ENCODE data around the gene DGKB.

Gene DGKB

DNA sequence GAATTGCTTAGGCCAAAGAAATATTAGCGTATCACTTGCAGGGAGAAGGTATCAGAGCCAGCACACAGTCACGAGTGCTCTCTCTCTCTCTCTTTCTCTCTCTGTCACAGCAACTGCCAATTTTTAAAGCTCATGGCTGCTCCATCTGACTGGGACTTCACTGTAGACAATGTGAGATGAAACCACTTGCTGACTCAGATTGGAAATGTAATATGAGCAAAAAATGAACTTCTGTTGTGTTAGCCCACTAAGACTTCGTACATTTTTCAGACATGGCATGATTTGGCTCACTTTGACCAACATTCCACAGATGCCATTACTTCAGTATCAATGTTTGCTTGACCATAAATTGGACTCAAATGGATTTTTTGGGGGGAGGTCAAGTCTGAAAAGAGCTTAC is 68.1 kb downstream of the DGKB start:
- TF ChIP-seq, protein P1, sequence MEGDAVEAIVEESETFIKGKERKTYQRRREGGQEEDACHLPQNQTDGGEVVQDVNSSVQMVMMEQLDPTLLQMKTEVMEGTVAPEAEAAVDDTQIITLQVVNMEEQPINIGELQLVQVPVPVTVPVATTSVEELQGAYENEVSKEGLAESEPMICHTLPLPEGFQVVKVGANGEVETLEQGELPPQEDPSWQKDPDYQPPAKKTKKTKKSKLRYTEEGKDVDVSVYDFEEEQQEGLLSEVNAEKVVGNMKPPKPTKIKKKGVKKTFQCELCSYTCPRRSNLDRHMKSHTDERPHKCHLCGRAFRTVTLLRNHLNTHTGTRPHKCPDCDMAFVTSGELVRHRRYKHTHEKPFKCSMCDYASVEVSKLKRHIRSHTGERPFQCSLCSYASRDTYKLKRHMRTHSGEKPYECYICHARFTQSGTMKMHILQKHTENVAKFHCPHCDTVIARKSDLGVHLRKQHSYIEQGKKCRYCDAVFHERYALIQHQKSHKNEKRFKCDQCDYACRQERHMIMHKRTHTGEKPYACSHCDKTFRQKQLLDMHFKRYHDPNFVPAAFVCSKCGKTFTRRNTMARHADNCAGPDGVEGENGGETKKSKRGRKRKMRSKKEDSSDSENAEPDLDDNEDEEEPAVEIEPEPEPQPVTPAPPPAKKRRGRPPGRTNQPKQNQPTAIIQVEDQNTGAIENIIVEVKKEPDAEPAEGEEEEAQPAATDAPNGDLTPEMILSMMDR (IDR thresholded peaks at IDR 0.05; ENCODE audit: extremely low read depth, missing control alignments): no peak
- no peak for DNase-seq (ENCODE audit: low spot score)

DNA sequence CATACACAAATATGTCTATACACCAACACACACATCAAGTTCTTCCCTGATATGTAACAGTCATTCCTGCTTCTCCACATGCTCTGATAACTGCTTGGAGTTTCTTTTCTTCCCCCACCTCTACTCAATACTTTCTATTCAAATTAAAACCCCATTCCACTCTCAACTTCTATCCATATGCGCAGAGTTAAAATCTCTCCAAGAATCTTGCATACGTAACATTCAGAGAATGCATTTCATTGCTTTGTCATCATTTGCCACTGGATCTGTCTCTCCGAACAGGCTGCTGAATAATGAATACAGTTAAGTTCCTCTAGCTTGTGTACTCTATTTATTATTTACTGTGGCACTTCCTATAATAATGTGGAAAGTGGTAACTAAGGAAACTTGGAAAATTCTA is 68.8 kb downstream of the DGKB start:
- TF ChIP-seq, protein P1 (IDR thresholded peaks at IDR 0.05; ENCODE audit: extremely low read depth, missing control alignments): no peak
- no peak for DNase-seq (ENCODE audit: low spot score)

DNA sequence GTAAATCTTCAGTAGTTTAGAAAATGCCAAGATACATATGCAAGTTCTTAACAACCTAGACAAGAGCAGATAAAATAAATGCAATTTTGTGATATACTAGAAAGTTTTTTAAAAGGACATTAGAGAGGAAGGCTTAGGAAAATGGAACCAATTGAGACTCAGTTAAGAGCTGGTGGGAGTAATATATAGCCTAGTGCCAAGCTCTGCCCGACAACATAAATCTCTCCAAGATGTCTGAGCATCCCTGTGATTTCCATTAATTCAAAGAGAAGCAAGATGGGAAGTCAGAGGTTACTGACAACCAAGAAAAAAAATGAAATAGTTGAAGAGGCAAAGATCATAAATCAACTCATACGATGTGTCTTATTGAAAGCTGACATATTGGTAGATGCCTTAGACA is 74.5 kb downstream of the DGKB start:
- DNase-seq (ENCODE audit: low spot score): no peak
- TF ChIP-seq, protein P1 (IDR thresholded peaks at IDR 0.05; ENCODE audit: extremely low read depth, missing control alignments): no peak

DNA sequence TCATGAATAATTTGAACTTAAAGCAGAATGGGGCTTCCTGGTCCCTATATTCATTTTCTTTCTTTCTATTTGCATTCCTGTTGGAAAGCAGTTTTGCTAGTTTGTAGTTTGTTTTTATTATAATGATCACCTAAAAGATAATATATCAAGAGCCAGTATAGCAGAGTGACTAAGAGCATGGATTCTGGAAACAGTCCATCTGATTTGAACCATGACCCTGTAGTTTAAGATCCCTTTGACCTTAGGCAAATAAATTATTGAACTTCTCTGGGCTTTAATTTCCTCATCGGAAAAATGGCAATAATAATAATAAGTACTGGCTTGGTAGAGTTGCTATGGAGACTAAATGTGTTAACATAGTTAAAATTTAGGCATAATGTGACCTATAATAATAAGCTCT is 76.1 kb downstream of the DGKB start:
- no peak for DNase-seq (ENCODE audit: low spot score)

DNA sequence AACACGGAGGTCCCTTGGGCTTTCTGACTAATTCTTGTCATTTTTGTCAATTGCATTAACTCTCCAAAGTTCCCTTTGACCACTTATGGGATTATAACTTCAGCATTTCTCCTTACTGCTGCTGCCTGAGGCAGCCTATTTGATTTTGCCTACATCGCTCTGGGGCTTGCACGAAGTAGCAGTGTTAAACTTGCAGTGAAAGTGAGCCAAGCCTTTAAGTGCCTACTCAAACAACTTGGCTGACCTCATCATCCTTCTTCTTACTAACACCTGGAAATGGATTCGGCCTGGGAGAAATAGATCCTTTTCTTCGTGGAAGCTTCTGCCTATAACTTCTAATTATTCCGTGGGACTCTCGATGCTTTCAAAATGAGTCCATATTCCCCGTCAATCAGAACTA is 76.6 kb downstream of the DGKB start:
- TF ChIP-seq, protein P1 (IDR thresholded peaks at IDR 0.05; ENCODE audit: extremely low read depth, missing control alignments): no peak
- no peak for DNase-seq (ENCODE audit: low spot score)

More for the DNA sequence above, 76.1 kb downstream of the DGKB start:
- TF ChIP-seq, protein P1 (IDR thresholded peaks at IDR 0.05; ENCODE audit: extremely low read depth, missing control alignments): no peak

DNA sequence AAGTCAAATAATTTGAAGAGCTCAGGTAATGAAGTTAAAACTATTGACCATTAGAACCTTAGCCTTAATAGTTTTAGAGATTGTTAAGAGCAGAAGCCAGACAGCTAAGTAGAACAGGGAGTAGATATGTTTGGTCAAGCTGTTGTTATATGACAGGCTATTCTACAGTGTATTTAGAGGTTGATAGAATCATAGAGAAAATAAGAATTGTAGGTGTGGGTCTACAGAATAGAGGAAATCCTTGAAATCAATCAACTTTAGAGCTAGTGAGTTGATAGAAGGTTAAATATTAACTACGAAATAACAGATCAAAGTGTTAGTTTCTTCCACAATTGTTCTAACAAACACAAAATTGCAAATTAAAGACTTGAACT is 80.1 kb downstream of the DGKB start:
- DNase-seq (ENCODE audit: low spot score): no peak

DNA sequence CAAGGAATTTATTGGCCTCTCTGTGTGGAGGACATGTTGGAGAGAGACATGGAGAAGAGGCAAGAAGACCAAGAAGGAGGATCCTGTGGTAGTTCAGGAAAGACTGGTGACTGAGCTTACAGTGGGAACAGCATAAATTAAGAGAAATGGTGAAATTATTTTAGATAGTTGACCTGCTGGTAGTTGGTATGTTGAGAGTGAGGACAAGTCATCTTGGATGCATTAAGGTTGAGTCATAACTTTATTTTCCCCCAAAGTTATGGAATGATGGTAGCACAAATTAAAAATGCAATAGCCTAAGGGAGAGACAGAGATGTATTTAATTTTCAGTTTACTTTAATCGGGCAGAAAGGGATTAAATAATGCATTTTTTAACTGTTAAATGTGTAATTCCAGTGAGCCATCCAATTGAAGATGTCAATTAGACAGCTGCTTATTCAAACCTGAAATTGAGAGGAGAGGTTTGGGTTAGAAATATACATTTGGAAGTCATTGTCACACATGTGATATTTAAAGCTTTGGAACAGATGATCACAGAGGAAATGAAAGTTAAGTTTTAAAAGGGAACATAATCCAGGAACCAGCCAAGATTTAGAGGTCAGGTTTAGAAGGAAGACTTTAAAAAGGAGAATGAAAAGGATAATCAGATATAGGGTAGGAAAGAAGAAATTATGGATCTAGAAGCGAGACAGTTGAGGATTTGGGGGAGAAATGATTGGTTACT is 80.6 kb downstream of the DGKB start:
- no peak for DNase-seq (ENCODE audit: low spot score)
- TF ChIP-seq, protein P1 (IDR thresholded peaks at IDR 0.05; ENCODE audit: extremely low read depth, missing control alignments): no peak

More for the DNA sequence above, 80.1 kb downstream of the DGKB start:
- TF ChIP-seq, protein P1 (IDR thresholded peaks at IDR 0.05; ENCODE audit: extremely low read depth, missing control alignments): no peak

Measured in GM20000 (cell line).